DOHH2 (cell line): ENCODE results near the gene NKAIN2.

Source experiments
- EZH2phosphoT487 ChIP-seq: fragments of 200-600 bp; sonication (generic); IDR thresholded peaks from 2 replicates; pipeline ENCODE4 v1.6.1; 2017; ENCODE audit warnings: borderline replicate concordance, mild to moderate bottlenecking, antibody characterized with exemption, low read length, moderate library complexity, mixed read lengths
- TF ChIP-seq, protein P1 (sequence below): fragments of 200-600 bp; sonication (generic); IDR thresholded peaks from one replicate; pipeline ENCODE4 v1.5.1; 2014; ENCODE audit warnings: antibody characterized with exemption, mild to moderate bottlenecking, low read depth, low read length; ENCODE audit not compliant: poor library complexity, severe bottlenecking

DNA sequence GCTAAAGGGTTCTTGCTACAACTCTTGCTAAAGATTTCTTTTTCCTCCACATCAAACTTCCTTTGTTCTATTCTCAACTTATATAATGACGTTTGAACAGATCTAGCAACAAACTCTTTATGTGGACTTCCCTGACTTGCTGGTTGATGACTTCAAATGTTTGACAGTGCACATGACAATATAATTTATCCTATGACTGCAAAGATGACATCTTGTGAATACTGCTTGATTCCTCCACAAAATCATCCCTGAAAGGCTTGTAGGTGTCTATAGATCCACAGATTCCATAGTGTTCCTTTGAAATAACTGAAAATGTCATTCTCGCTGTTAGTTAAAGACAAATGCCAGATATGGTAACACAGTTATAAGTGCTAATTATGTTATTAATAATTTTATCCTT lies 478.9 kb downstream of the NKAIN2 start:
- TF ChIP-seq EZH2phosphoT487 = no peak
- TF ChIP-seq, protein P1, sequence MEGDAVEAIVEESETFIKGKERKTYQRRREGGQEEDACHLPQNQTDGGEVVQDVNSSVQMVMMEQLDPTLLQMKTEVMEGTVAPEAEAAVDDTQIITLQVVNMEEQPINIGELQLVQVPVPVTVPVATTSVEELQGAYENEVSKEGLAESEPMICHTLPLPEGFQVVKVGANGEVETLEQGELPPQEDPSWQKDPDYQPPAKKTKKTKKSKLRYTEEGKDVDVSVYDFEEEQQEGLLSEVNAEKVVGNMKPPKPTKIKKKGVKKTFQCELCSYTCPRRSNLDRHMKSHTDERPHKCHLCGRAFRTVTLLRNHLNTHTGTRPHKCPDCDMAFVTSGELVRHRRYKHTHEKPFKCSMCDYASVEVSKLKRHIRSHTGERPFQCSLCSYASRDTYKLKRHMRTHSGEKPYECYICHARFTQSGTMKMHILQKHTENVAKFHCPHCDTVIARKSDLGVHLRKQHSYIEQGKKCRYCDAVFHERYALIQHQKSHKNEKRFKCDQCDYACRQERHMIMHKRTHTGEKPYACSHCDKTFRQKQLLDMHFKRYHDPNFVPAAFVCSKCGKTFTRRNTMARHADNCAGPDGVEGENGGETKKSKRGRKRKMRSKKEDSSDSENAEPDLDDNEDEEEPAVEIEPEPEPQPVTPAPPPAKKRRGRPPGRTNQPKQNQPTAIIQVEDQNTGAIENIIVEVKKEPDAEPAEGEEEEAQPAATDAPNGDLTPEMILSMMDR = no peak
